ENCODE data around the gene ZNF438. TPM values are rescaled to one million over a fixed set of nuclear protein-coding genes. Genes with fewer than 3 reads are reported as not detected.
"Not testable (repeated sequence)": the region's sequence is repeated elsewhere in the genome, so short reads cannot be mapped to it uniquely, and the experiment has no call there.

The ZNF438 gene
- total RNA-seq, 1 experiment from 2014 or later = 2.6 TPM

DNA sequence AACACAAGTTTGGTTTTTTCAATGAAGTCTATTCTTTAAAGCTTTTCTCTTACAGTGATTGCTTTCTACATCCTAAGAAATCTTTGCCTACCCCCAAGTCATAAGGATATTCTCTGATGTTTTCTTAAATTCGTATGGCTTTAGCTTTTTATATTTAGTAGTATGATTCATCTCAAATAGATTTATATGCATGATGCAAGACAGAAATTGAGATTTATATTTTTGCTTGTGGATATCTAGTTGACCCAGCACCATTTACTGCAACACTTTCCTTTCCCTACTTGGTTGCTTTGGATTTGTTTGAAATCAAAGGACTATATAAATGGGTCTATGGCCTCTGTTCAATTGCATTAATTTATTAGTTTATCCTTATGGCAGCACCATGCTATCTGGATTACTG lies 113.9 kb downstream of the ZNF438 start:
- in situ Hi-C loops (cut with HindIII; ENCODE audit: low pct_unique_long_range_greater_than_20kb, low sequenced_read_pairs) = no loop called here
- DNase-seq (ENCODE audit: low read depth) = no peak

DNA sequence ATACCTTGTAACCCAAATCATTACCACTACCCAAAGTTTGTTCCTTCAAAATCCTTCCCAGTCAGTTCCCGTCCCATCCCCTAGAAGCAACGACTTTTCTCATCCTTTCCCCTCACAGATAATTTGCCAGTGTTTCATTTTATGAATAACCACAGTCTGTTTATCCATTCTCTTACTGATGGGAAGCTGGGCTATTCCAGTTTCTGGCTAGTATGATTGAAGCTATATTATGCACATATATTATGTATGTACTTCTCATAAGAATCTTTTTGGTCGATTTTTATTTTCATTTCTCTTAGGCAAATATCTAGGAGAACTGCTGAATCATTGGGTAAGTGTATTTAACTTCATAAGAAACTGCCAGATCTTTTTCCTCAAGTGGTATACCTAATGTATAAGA lies 114.6 kb downstream of the ZNF438 start:
- no peak for DNase-seq (ENCODE audit: low read depth)

DNA sequence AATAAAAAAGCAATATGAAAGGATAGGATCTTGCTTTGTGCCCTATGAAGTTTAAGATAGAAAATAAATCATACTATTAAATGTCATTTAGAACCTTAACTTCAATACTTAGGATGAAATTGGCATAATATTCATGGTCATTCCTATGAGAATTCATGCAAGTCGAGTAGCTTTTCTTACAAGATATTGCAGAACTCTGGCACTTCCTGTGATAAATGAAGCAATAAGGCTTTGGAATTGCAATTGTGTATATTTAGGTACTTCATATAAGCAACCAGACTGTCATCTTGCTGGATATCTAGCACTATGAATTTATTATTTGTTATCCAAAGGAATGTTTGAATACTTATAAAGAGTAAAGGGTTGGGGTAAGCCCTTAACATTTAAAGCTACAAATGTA lies 116.5 kb downstream of the ZNF438 start:
- DNase-seq (ENCODE audit: low read depth) = no peak
- in situ Hi-C loops (cut with HindIII; ENCODE audit: low pct_unique_long_range_greater_than_20kb, low sequenced_read_pairs) = no loop called here

More for the DNA sequence above, 114.6 kb downstream of the ZNF438 start:
- in situ Hi-C loops (cut with HindIII; ENCODE audit: low pct_unique_long_range_greater_than_20kb, low sequenced_read_pairs) = no loop called here

DNA sequence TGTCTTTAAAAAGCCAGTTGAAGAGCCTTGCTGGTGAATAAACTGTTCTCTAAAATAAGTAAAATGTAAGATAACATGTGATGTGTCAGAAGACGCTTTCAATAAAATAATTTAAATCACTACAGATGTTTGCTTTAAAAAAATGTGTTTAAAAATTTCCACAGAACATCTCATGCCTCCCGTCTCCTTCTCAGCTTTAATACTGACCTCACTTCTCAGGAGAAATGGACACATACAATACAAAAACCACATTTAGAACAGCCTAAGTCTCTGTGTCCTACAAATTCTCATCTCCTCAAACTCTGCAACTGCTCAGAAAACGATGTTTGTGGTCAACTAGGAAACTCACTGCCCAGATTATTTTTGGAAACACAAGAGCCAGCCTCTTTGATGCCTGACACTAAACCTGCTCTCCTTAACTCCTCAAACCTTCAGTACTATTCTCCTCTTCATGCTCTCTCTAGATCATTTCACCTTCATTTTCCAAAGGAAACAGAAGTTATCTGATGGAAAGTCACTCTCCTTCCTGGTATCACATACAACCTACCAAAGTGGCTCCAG lies 120.3 kb downstream of the ZNF438 start:
- in situ Hi-C loops (cut with HindIII; ENCODE audit: low pct_unique_long_range_greater_than_20kb, low sequenced_read_pairs) = no loop called here
- DNase-seq (ENCODE audit: low read depth) = no peak

DNA sequence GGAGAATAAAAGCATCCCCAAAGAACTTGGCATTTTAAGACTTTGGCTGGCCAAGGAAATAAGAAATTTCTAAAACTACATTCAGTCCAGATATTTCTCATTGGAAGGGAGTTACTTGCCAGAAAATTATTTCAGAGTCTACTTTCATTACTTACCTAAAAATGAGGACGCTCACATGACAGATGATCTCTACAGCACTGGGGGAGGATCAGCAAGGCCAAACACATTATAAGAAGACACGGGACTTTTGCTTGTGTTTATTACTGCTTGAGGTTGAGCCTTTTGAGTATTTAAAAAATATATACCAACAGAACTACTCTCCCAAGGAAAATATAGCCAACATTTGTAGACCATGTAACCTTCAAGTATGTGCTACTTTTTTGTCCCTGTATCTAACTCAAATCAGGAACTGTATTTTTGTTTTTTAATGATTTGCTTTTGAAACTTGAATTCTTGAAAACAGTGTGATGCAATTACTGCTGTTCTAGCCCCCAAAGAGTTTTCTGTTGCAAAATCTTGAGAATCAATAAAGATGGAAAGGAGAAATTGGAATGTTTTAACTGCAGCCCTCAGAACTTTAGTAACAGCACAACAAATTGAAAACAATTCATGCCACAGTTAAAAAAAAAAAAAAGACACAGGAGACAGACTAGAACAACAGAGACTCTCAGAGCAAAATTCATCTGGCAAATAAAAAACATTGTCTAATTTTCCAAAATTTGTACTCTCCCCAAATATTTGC lies 128.1 kb downstream of the ZNF438 start:
- in situ Hi-C loops (cut with HindIII; ENCODE audit: low pct_unique_long_range_greater_than_20kb, low sequenced_read_pairs) = no loop called here

DNA sequence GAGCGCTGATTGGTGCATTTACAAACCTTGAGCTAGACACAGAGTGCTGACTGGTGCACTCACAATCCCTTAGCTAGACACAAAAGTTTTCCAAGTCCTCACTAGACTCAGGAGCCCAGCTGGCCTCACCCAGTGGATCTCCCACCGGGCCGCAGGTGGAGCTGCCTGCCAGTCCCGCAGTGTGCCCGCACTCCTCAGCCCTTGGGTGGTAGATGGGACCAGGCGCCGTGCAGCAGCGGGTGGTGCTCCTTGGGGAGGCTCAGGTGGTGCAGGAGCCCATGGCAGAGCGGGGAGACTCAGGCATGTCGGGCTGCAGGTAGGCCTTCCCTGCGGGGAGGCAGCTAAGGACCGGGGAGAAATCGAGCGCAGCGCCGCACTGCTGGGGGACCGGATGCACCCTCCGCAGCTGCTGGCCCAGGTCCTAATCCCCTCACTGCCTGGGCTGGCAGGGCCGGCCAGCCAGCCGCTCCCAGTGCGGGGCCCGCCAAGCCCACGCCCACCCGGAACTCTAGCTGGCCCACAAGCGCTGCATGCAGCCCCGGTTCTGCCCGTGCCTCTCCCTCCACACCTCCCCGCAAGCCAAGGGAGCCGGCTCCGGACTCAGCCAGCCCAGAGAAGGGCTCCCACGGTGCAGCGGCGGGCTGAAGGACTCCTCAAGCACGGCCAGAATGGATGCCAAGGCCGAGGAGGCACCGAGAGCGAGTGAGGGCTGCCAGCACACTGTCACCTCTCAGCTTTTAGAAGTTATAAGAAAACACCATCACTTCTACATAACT lies 128.9 kb downstream of the ZNF438 start:
- in situ Hi-C loops (cut with HindIII; ENCODE audit: low pct_unique_long_range_greater_than_20kb, low sequenced_read_pairs) = no loop called here

More for the DNA sequence above, 128.1 kb downstream of the ZNF438 start:
- no peak for DNase-seq (ENCODE audit: low read depth)

DNA sequence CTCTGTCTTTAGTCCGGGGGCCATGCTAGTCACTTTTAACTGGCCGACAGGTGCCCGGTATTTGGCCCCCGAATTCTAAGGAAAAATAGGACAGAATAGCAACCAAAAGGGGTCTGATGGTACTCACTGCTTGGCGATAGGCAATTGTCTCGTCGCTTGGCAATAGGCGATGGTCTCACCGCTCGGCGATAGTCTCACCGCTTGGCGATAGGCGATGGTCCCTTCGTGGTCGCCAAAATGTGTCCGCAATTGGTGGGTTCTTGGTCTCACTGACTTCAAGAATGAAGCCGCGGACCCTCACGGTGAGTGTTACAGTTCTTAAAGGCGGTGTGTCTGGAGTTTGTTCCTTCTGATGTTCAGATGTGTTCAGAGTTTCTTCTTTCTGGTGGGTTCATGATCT lies 130.2 kb downstream of the ZNF438 start:
- DNase-seq (ENCODE audit: low read depth); in situ Hi-C loops (cut with HindIII; ENCODE audit: low pct_unique_long_range_greater_than_20kb, low sequenced_read_pairs): not testable (repeated sequence)

More for the DNA sequence above, 128.9 kb downstream of the ZNF438 start:
- DNase-seq (ENCODE audit: low read depth) = no peak

DNA sequence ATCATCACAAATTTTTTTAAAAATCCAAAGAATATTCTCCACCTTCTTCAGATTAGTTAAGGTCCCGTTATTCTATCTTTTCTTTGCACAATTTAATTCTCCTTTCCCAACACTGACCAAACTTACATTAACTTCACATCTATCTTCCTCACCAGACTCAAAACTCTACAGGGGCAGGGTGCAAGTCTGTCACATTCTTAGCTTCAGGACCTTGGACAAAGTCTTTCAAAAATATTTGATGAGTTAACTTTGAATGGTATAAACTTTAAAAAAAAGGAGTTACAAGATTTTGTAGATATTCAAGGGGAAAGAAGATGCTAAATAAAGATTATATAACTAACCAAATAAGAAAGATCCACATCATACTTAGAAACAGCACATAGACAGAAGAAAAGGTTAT lies 132.7 kb downstream of the ZNF438 start:
- in situ Hi-C loops (cut with HindIII; ENCODE audit: low pct_unique_long_range_greater_than_20kb, low sequenced_read_pairs) = no loop called here
- DNase-seq (ENCODE audit: low read depth) = no peak

DNA sequence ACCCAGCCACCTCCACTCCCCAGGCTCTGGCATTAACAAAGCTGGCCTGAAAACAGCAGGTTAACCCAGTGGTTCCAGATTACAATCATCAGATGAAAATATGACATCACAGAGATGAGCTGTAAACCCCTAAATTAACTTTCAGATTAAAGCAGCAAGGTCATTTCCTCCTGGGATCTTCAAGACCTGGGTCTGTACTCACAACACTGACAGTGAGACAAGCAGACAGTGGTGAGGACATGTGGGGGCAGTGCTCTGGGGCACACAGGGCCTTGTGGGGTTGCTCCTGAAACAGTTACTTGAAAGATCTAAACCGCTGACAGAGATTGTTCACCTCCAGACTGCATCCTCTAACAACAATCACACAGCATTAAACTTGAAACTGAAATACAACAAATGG lies 134.1 kb downstream of the ZNF438 start:
- in situ Hi-C loops (cut with HindIII; ENCODE audit: low pct_unique_long_range_greater_than_20kb, low sequenced_read_pairs) = no loop called here
- DNase-seq (ENCODE audit: low read depth) = no peak

DNA sequence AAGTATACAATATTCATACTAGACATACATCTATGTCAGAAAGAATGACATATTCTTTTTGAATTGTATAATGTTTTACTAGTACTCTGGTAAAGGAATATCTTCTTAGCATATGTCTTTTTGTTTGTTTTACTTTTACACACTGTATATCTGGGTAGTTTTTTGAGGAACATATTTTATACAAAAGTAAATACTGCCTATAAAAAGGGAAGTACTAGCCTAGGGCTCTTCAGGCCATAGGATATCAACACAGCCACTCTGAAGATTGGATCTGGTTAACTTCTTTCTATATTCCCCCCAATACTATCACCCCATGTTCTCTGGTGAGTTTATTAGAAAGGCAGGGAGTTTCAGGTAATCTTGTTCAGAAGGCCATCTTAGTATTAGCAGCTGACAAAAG lies 134.6 kb downstream of the ZNF438 start:
- in situ Hi-C loops (cut with HindIII; ENCODE audit: low pct_unique_long_range_greater_than_20kb, low sequenced_read_pairs) = no loop called here
- DNase-seq (ENCODE audit: low read depth) = no peak

DNA sequence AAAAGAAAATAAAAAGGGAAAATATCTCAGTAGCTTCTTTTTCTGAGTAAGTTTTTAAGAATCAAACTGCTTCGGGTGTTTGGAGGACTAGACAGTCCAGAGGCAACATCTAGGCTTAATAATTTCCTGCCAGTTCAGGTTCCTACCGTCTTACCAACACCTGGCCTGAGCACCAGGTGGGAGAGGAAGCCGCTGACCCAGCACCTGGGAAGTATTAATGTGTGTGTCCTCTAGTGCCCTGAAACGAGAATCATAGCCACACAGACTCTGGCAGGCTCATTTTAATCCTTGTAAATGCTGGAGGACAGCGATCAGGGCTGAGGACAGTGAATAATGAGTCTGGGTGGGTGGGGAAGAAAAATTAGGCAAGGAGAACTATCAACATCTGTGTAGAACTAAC lies 137.4 kb downstream of the ZNF438 start:
- in situ Hi-C loops (cut with HindIII; ENCODE audit: low pct_unique_long_range_greater_than_20kb, low sequenced_read_pairs) = no loop called here
- no peak for DNase-seq (ENCODE audit: low read depth)

DNA sequence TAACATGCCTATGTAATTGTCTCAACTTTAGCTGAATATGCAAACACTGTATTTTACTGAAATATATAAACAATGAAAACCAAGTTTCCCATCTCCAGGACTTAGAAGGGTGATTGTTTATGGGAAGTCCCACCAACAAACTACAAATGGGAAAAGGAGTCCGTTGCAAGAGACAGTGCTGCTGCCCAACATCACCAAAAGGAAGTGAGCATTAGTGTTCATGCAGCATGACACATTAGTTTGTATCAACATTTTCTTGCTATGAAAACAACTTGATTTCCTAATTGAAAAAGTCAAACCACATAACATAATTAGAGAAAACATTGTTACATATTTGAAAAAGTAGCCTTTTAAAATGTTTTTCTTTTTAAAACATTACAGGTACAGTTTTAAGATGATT lies 138.5 kb downstream of the ZNF438 start:
- in situ Hi-C loops (cut with HindIII; ENCODE audit: low pct_unique_long_range_greater_than_20kb, low sequenced_read_pairs) = no loop called here
- no peak for DNase-seq (ENCODE audit: low read depth)

DNA sequence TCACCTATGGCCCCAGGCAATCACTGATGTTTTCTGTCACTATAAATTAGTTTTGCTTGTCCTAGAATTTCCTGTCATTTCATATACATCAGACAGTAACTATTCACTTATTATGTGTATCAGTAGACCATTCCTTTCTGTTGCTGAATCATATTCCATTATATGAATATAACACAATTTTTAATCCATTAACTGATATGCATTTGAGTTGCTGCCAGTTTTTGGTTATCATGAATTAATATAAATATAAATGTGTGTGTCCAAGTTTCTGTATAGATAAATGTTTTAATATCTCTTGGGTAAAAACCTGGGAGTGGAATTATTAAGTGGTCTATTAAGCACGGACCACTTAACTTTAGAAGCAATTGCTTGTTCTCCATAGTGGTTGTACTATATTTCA lies 143.8 kb downstream of the ZNF438 start:
- in situ Hi-C loops (cut with HindIII; ENCODE audit: low pct_unique_long_range_greater_than_20kb, low sequenced_read_pairs) = no loop called here
- no peak for DNase-seq (ENCODE audit: low read depth)

DNA sequence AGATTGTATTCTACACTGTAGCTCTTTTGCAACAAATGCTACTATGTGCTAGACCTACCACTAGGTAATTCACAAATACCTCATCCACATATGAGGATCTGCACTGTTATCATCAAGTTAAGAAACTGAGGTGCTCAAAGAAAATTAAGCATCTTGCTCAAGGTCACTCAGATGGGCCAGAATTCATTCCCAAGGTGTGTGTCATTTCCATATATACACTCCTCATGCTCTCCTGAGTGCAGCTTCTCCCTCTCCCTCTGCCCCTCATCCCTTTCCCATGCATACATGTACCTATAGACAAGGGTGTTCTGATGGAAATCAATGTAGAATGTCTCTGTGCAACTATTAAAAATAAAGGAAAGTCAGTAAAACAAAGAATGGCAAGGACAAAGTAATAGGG lies 146.2 kb downstream of the ZNF438 start:
- in situ Hi-C loops (cut with HindIII; ENCODE audit: low pct_unique_long_range_greater_than_20kb, low sequenced_read_pairs) = no loop called here
- no peak for DNase-seq (ENCODE audit: low read depth)

DNA sequence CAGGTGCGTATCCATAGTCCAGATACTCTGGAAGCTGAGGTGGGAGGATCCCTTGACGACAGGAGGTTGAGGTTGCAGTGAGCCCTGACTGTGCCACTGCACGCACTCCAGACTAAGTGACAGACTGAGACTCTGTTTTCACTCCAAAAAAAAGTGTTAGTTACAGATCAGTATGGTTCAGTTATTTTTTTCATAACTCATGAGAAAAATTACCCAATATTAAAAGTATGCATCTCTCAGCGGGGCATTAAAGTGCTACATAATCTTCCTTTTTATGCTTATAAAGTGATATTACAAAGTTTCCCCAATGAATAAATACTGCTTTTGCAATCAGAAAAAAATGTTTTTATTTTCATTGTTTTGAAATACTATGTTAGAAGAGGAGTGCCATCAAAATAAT lies 147.9 kb downstream of the ZNF438 start:
- in situ Hi-C loops (cut with HindIII; ENCODE audit: low pct_unique_long_range_greater_than_20kb, low sequenced_read_pairs) = no loop called here
- DNase-seq (ENCODE audit: low read depth) = no peak

DNA sequence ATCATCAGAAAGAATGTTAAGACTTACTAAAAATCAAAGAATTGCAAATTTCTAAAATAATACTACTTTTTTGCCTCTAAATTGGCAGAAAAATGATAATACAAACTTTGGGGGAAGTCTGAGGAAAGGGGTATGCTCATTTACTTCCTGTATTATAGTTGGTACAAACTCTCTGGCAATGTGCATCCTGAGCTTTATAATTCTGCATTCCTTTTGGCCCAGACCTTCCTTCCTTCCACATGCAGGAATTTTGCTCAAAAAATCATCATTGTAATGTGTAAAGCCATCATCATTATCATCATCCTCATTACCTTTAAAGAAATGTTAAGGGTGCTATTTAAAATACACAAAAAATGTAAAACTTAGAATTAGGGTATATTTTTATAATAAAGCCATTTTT lies 148.5 kb downstream of the ZNF438 start:
- in situ Hi-C loops (cut with HindIII; ENCODE audit: low pct_unique_long_range_greater_than_20kb, low sequenced_read_pairs) = no loop called here
- no peak for DNase-seq (ENCODE audit: low read depth)

DNA sequence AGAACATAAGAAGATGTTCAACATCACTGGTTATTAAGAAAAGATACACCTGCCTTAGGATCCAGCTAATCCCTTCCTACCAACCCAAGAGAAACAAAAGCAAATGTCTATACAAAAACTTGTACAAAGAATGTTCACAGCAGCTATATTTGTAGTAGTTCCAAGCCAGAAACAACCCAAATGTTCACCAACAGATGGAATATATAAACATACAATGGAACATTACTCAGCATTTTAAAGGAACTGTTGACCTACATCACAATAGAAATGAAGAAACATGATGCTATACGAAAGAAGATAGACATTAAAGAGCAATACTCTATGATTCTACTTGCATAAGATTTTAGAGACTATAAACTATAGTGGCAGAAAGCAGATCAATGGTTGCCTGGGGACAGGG lies 149.4 kb downstream of the ZNF438 start:
- DNase-seq (ENCODE audit: low read depth) = no peak
- in situ Hi-C loops (cut with HindIII; ENCODE audit: low pct_unique_long_range_greater_than_20kb, low sequenced_read_pairs) = no loop called here

DNA sequence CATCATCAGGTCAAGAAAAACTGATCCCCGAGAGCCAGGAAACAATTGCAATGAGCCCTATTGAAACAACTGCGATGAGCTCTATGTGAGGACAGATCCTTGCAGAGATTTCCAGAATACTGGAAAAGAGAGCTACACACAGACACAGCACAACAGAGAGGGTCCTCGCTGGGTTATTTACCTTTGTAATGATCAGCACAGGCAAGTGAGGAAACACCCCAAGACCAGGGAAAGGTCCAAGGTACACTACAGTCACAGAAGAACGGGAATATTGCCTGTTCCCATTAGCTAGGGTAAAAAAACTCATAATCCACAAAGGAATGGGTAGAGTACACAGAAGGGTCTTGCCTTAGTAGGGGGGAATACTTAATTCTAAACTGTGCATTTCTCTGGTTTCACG lies 152.7 kb downstream of the ZNF438 start:
- in situ Hi-C loops (cut with HindIII; ENCODE audit: low pct_unique_long_range_greater_than_20kb, low sequenced_read_pairs) = no loop called here
- no peak for DNase-seq (ENCODE audit: low read depth)

DNA sequence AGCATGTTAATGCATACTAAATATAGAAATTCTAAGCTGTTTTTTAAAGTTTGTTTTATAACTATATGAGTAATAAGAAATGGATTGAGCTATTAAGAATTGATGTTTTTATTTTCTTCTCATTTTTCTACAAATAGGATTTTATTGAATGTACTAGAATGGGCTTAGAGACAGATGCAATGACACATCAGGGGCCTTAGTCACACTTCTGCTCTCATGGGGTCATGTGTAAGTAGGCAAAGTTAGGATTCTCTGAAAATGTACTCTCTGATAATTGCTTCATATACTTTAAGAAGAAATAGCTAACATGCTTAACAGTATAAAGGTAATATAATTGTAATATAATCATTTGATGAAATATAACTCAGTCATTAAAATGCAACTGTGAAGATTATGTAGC lies 154.6 kb downstream of the ZNF438 start:
- in situ Hi-C loops (cut with HindIII; ENCODE audit: low pct_unique_long_range_greater_than_20kb, low sequenced_read_pairs) = no loop called here

More for the DNA sequence above, 154.6 kb downstream of the ZNF438 start:
- no peak for DNase-seq (ENCODE audit: low read depth)
